T-helper 22 cell (primary cell): ENCODE results near the gene CCNA2.
A peak's percentile ranks its signal among the peaks of the same experiment; 100 is the strongest.

Experiments
- DNase-seq: peaks from one replicate; pipeline ENCODE4 v3.0.0-alpha.2; 2020; ENCODE audit warnings: low read depth

The CCNA2 gene

DNA sequence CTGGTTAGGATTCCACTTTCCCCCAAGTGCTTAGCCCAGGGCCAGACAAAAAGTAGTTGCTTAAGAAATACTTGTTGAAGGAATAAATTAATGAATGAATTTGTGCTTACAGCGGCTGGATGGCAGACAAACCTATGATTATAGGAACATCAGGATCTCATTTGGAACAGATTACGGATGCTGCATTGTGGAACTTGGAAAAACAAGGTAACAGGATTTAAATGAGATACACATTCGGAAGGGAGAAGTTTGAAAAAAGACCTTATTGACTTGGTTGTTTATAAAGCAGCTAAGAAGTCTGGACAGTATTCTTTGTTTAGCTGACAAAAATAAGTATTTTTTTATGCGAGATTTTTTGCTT lies 22.0 kb downstream of the CCNA2 start:
- DNase-seq, result no peak

DNA sequence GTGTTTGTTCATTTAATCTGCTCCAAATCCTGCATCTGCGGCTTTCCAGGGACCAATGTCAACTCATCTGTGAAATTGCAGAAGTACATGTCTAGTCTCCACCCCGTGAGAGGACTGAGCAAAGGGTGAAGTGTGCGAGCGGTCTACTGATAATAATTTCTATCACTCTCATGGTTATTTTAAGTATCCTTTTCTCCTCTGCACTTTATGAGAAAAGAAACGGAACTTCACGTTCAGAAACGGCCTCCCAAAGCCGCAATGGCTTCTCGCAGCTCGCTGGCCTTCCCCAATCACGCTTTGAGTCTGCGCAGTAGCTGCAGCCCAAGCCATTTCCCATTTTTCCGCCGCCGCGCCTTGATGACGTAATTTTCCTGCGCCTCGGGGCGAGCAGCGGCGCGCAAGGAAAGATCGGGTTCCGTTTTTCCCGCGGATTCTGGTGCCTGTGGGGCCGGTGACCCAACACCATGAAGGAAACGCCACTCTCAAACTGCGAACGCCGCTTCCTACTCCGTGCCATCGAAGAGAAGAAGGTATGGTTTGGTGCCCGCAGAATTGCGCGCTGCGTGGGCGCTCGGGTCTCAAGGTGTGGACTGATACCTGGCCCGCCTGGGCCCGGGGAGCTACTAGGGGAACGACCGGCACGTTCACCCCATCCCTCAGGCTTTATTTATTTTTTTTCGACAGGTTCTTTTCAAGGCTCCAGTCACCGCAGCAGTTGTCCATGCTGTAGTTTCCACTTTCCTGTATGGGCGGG lies 22.5 kb downstream of the CCNA2 start, which contains the start of gene EXOSC9:
Gene EXOSC9, plus strand, starts transcription at position 363 of the 754 bp plus-strand sequence. Its CDS starts 102 bp downstream, at position 465.
- peak; percentile 88 for DNase-seq

DNA sequence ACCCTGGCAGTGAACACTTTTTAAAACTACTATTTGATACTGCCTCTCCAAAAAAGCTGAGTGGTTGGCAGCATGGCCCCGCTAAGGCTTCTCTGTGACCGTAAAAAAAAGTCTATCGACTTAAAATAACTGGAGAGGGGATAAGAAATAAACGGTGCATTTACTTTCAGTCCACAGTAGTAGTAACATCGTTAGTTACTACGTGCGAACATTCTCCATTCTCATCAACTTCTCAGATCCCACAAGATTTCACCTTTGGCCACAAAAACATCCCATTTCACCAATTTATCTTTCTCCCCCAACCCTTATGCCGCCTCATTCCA lies 23.1 kb downstream of the CCNA2 start:
- DNase-seq, result no peak

DNA sequence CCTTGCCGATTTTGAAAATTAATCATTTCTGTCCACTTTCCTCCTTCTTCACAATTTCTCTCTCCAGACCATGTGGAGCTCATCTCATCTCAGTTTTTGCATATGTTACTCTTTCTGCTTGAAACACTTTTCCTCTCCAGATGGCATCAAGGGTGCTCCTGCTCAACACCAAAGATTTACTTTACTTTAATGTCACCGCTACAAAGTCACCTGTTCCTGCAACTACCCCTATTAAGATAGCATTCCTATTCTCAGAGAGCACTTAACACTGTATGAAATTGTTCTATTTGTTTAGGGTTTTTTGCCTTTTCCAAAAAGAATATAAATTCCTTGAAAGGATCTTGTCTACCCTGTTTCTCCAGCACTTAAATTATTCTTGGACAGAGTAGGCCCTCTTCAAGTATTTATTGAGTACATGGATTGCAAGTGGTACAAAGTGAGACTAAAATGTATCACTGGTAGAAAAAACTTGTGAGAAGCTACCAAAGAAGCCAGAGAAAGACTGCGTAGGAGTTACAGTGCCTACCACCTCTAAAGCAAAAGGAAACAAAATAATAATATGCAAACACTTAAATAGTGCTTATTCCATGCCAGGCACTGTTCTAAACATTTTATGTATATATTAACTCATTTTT lies 23.7 kb downstream of the CCNA2 start:
- no peak for DNase-seq

DNA sequence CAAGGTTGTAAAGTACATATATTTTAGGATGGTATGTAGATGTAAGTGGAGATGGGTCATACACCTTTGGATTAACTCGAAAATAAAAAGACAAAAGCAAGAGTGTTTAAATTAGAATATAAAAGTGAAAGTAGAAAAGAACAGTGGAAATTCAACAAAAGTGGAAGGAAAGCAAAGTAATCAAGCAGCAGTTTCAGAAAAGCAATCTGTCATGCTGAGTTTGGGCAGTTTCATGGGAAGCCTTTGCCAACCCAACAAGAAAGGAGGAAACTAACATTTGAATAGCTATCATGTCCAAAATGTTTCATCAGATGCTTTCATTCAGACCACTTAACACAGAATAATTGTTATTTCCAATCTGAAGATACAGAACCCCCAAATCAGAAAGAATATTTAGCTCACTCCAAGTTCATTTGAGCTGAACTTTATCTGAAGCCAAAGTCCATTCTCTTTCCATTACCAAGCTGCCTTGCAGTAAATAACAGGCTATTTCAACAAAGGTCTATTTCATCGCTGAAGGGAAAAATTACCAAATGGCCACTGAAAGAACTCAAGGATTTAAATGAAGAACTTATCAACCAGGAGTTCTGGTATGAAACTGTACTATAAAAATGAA lies 24.4 kb downstream of the CCNA2 start:
- no peak for DNase-seq

DNA sequence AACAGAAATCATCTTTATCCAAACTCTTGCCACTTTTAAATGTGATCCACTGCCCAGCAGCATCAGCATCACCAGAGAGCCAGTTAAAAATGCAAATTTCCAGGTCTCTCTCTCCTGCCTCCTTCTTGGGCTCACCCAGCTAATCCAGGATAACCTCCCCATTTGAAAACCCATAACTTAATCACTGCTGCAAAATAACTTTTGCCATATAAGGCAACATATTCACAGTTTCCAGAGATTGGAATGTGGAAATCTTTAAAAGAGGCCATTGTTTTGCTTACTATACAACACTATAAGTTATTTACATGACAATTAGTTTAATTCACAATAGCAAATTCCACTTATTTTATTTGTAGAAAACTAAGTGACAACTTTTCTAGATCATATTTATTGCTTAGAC lies 27.4 kb downstream of the CCNA2 start:
- no peak for DNase-seq

DNA sequence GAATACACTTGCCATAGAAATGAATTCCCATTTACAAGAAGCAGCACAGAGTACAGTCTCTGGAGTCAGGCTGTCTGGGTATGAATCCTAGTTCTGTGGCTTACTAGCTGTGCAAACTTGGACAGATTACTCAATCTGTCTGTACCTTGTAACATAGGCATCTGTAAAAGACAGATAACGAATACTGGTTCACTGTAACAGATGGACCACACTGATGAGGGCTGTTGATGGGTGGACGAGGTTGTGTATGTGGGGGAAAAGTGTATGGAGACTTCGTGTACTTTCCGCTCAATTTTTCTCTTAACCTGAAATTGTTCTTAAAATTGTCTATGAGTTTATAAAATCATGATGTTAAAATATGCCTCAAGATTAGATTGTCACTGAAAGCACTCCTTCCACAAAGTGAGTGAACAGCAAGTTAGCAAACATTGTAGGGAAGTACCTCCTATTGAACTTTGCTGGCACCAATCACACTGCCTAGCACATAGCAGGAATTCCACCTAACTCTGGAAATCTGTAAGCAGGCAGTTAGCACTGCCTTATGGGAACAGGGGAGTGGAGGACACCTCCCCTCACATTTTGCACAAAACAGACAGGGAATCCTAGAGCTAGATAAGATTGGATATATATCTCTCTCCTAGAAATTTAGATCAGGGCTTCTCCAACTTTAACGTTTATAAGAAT lies 29.0 kb downstream of the CCNA2 start:
- DNase-seq, result no peak

DNA sequence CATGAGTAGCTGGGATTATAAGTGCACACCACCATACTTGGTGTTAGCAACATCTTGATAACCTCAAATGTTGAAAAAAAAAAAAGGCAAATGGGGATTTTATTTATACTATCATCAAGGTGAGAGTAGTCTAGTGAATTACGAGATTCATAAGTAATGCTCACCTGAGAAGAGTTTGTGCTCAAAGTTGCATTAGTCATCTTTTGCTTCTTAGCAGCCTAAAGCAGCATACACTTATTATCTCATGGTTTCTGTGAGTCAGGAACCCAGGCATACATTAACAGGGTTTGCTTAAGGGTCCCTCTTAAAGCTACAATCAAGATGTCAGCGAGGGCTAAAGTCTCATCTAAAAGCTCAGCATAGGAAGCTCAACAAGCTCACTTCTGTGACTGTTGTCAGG lies 30.7 kb downstream of the CCNA2 start:
- no peak for DNase-seq

DNA sequence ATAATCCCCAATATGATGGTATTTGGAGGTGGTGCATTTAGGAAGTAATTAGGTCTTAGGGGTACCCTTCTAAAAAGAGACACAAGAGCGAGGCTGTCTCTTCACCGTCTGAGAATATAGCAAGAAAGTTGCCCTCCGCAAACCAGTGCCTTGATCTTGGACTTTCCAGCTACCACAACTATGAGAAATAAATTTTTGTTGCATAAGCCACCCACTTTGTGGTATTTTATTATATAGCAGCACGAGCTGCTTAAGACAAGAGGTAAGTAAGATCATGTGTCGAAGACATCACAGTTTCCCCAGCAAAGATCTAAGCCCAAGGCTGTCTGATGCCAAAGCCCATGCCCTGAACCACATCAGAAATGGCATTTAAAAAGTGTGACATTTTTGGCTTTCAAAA lies 32.2 kb downstream of the CCNA2 start:
- no peak for DNase-seq

DNA sequence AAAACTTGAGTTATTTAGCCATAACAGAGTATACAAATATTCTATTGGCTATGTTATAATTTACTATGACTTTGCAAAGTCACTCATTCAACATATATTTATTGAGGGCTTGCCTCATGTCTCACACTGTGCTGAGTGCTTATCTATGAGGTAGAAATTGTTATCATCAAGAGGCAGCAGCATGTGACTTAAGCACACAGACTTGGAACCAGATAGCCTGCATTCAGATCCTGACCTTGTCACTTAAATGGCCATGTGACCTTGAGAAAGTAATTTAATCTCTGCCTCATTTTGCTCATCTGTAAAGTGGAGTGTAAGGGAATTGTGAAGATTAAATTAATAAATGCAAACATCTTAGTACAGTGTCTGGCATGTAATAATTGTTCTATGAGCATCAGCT lies 32.7 kb downstream of the CCNA2 start:
- DNase-seq, result no peak

DNA sequence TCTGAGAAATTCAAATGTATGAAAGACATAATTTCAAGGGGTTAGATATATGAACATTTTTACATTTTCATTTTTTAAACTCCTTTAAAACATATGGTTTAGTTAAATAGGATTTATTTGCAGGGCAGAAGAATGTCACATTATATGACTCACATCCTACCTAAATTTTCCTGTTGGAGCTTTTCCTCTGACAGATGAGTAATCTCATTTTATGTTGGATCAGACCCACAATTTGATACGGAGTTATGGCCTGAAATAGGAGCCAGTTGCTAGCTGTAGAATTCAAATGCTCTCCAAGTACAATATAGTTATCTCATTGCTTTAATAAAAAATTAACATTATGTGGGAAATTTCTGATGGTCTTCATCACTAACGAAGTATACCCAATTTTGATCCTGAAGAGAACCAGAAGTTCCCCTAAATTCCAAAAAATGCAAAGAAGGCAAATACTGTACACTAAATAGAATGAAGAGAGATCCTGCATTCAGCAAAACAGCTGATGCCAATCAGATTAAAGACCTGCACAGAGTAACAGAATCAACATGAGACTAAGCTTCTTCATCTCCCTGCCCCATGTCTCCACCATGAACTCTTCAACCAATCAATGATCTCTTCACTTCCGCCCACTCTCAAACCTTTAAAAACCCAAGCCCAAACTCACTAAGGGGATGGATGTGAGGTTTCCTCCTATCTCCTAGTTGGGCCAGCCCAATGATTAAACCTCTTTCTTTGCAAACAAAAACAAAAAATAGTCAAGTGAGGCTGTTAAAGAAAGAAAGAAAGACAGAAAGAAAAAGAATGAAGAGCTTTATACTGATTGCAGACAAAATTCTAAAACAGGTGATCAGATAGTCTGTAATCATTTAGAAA lies 33.5 kb downstream of the CCNA2 start:
- no peak for DNase-seq

DNA sequence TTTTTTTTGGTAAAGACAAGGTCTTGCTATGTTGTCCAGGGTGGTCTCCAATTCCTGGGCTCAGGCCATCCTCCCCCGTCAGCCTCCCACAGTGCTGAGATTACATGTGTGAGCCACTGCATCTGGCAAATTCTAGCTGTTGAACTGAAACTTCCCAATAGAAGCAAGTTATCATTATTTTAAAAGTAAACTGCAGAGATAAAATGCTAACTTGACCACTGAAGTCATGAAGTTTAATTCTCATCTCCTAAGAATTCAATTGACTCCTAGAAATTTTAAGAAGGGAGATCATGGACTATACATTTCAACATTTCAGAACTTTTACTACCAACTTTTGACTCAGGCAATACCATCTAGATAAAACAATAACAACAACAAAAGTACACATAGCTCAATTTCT lies 34.2 kb downstream of the CCNA2 start:
- DNase-seq, result no peak

DNA sequence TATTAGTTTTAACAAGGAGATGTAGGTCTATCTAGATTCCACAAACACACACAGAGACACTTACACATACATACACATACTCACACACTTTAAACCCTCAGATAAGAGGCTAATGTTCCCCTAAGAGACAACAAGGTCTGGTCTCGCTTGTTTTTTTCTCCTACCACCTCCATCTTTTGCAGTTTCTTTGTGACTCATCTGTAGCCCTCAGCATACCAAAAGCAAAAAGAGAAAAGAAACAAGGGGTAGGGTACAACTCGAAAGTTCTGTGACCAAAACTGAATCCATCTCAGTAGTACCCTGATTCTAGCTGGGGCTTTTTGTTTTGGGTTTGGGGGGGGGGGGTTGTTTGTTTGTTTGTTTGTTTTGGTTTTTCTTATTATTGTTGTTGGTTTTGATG lies 34.8 kb downstream of the CCNA2 start:
- DNase-seq, result no peak

DNA sequence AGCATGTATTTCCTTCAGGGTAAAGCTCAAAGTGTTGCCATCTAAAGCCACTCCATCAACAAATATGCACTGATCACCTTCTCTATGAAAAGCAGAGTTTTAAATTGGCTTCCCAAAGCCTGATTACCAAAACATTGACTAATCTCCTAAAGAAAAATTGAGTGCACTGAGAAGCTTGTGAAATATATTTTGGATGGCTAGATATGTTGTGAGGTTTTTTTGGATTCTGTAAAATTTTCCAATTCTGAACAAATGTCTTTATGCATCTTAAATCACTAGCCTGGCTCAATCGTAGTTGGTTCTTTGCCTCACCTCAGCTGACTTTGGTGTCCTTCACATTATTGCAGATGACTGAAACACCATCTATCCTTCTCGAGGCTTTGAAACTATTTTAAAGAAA lies 37.5 kb downstream of the CCNA2 start:
- DNase-seq, result no peak

DNA sequence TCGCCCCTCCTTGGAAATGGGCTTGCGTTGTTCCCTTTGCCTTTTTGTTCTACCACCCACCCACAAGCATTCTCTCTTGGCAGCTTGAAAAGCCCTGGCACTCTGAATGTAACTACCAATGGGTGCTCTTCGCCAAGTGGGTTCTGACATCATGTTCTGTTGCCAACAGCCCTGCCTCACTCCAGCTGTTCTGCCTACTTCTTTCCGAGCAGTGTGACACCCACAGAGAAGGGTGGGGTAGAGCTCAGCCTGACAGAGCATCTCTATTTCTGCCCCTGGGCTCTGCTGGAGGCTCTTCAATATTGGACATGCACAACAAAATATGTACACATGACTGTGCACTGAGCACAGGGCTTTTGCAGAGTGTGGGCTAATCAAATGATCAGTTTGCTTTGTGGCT lies 38.2 kb downstream of the CCNA2 start:
- DNase-seq, result no peak

DNA sequence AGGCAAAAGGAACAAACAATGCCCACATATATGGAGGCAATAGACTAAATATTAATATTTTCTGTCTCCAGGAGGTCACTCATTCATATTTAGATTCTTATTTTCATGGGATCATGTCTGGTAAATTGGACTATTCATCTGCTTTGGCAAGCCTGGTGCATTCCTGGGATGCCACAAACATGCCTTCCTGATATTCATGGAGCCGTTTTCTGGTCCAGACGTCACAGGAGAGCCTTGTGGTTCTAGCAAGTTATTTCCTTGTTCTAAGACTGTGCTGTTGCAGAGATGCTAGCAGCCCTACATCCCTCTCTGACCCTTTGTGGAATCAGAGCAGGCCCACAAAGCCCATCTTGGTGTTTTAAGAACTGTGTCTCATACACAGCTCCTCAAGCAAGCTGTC lies 38.7 kb downstream of the CCNA2 start:
- no peak for DNase-seq

DNA sequence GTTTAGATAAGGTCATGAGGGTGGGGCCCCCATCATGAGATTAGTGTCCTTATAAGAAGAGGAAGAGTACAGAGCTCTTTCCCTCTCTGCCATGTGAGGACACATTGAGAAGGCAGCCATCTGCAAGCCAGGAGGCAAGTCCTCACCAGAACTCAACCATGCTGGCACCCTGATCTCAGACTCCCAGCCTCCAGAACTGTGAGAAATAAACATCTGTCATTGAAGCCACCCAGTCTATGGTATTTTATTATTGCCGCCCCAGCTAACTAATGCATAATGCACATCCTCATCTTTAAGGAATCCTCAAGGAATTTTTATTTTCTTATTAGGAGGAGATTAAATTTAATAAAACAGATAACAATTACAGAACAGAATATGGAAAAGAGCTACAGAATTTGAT lies 39.3 kb downstream of the CCNA2 start:
- no peak for DNase-seq

DNA sequence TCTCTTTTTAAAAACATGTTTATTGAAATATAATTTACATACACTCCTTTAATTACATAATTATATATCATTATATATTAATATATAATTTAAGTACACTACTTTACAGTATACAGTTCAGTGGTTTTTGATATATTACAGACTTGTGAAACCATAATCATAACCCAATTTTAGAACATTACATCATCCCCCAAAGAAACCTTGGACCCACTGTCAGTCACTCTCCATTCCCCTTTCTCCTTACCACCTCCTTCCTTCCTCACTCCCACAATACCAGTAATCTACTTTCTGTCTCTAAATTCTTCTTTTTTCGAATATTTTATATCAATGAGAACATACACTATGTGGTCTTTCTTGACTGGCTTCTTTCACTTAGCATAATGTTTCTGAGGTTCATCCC lies 40.5 kb downstream of the CCNA2 start:
- DNase-seq, result no peak

DNA sequence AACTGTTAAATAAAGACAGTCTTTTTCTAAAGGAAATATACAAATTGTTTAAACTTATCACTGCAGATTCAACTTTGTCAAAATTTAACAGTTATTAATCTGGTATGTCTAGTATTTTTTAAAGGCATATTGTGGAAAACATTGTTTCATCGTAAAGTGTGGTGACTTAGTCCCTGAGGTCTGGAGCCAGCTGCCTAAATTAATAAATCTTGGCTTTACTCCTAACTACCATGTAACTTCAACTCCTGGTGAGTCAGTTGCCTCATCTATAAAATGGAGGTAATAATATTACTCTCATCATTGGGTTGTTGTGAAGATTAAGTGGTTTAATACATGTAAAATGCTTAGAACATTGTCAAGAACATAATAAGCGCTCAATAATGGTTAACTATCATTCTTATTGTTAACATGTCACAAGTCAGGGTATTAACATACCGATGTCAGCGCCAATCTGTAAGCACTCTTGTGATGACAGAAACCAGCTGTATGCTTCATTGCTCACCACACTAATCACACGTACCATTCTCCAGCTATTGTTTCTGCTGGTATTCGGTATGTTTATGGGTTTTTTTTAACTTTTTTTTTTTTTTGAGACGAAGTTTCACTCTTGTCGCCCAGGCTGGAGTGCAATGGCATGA lies 44.6 kb downstream of the CCNA2 start:
- no peak for DNase-seq

DNA sequence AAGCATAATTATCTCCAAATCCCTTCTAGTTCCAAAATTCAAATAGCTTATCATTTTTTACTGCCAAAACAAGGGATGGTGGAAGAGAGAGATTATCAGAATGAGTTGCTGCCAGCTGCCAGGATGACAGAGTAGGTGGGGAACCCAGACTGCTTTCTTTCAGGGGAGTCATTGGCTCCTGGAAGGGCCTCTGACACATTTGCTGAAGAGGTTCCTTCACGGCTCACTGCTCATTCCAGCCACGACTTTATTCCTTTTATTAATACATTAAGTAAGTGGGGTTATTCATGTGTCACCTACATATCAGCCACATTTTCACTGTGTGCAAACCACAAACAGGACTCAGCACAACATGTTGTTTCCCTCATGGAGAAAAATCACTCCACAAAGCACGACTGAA lies 46.1 kb downstream of the CCNA2 start:
- no peak for DNase-seq

DNA sequence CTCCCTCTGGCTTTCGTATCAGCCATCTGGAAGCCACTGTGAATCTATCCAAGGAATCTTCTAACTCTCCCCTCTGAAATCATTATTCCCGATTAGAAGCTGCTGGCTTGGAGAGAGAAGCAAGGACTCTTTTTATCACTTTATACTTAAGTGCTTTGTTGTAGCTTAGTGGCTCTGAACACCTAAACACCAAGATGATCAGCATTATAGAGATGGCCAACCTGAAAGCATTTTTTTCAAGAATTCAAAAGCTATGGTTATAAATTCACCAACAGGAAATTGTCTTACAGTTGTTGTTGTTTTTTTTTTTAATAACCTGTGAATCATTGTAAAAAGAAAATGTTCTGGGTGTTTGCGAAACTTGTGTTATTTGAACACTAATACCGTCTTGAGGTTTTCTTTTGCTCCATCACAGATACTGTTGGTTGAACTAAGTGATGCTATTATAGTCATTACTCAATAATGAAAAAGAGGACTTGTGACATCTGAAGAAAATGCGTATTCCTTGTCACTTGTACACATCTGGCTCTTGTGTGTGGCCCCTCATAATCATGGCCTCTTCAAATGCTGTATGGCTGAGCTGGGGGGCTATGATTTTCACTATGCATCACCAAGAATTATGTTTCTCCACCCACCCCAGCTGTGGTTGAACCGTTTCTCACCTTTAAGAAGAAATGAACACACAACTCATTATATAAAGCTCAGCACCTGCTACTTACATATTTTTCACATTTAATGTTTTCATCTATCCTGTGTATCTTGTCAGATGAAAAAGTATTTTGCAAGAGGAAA lies 46.9 kb downstream of the CCNA2 start:
- DNase-seq, result no peak
